Activated T-helper 9 cell treated with anti-CD3 and anti-CD28 coated beads, Interleukin-2, amount 50 U/mL, for 16 hours (primary cell): ENCODE data around the gene DYNLT5.
"Not testable (repeated sequence)": the region's sequence is repeated elsewhere in the genome, so short reads cannot be mapped to it uniquely, and the experiment has no call there.

Experiments used
- DNase-seq: peaks from one replicate; pipeline ENCODE4 v3.0.0-alpha.2; 2020; ENCODE audit warnings: low read depth

DYNLT5 gene, protein sequence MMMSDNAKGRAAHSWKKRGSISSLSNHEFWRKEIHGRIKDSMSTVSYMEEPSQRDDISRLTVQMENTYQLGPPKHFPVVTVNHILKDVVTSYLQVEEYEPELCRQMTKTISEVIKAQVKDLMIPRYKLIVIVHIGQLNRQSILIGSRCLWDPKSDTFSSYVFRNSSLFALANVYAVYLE

DNA sequence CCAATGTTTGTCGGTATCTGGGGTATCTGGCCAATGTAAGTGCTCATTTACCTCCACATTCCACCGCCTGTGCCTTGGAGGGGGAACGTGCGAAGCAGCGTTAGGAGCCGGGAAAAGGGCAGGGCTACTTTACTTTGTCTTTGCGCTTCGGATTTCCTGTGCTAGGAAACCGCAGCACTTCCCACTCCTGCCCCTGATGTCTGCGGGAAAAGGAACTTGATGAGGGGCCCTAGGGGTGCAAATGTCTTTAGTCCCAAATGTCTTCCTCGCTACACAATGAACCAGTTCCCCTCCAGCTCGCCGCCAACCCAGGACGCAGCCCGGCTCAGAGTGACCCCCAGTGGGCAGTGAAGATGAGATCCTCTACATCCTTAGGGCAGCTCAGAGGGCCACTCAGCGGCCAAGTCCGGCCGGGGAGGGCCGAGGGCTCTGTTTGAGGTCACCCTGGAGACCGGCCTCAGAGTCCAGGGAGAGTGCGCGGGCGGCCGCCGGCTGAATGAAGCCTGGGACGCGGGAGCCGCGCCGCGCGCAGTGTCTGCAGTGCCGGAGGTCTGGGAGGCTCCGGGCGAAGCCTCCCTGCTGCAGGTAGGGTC lies at the start of gene DYNLT5:
TSS of gene DYNLT5 (plus strand) at position 460 of the 593 bp plus-strand sequence. CDS start 2,200 bp downstream, outside the sequence.
- no peak for DNase-seq

DNA sequence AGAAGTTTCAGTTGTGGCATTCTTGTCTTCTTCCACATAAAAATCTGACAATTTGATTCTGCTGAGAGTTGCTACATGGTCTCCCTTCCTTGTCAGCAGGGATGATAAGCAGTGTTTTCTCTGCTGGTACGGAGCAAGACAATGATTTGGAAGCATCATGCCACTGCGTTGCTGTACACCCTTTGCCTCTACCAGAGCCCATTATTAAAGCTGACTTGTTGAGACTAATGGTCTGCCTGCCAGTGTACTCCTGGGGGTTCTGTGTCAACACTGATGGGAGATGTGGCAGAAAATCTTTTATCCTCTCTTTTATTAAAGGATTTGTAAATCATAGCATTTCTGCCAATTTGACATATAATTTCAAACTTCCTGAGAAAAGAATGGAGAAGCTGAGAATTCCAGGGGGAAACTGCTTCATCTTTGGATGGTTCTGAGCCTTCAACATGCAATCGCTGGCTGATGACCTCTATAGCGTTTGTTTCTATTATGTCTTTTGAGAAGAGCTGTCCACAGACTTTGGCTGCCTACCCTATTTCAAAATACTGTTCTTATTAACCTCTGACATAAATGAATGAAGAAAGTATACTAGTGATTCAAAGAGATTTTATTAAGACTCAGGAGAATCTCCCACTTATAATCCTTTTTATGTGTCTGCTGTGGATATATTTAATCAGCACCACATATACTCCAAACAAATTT lies 47.9 kb upstream of the DYNLT5 start:
- DNase-seq, result no peak

DNA sequence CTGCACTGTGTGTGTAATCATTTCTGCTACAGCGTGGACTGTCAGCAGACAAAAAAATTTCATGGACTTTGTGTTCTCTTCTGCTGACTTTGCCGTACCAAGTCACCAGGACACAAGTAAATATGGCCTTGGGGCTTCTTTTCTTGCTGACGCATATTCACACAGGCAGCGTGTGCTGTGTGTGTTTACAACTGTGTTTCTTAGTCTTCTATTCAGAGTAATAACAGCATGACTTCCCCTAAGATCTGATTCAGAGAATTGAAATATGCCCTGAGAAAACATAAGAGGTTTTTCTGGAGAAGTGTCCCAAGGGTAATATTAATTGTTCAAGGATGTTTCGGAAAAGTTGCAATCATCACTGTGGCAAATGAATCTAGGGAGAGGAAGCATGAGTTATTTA lies 47.1 kb upstream of the DYNLT5 start:
- no peak for DNase-seq

DNA sequence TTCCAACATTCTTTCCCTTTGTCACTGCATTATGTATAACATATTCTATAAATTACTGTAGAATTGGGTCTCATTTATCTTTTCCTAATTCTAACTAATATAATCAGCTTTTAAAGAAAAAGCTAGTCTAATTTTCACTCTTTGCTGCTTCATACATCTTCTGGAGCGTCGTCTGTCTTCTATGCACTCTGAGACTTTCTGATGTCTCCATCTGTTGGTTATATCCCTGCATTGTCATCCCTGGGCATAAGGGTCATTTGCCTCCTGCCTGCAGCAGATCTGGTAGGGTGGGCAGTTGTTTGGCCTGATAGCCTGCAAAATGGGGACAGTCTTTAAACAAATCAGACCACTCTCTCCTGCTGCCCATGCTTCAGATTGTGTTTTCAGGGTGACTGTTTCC lies 40.8 kb upstream of the DYNLT5 start:
- DNase-seq, result no peak

DNA sequence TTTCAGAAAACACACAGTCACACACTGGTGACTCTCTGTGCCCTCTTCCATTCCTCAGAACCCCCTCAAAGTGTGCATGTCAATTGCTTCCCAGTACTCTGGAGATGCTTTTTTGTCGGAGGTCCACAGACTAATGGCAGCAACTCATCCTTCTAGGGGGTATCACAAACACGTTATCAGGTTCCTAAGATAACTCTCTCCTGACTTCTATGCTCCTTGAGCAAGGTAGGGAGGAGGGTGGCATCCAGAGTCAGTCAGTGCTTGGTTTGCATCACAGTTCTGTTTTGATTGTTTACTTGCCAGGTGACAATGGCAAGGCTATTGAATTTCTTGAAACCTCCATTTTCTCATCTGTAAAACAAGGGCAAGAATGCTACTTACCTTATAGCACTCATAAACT lies 39.4 kb upstream of the DYNLT5 start:
- no peak for DNase-seq

DNA sequence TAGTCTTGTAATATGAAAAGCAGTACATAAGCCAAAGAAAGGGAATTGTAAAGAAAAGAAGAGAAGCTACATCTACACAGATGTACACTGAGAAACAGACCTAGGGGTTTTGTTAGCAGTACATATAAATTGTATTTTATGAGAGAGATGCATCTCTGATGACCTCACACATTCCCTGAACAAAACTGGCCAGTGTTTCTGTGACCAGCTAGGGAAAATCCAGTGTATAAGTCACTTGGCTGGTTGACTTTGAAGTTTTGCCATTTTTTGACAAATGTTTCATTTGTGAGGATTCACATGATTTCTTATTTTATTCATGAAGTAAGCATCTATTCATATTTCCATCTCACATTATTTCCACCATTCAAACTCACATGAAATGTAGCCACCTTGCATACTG lies 28.3 kb upstream of the DYNLT5 start:
- DNase-seq, result no peak

DNA sequence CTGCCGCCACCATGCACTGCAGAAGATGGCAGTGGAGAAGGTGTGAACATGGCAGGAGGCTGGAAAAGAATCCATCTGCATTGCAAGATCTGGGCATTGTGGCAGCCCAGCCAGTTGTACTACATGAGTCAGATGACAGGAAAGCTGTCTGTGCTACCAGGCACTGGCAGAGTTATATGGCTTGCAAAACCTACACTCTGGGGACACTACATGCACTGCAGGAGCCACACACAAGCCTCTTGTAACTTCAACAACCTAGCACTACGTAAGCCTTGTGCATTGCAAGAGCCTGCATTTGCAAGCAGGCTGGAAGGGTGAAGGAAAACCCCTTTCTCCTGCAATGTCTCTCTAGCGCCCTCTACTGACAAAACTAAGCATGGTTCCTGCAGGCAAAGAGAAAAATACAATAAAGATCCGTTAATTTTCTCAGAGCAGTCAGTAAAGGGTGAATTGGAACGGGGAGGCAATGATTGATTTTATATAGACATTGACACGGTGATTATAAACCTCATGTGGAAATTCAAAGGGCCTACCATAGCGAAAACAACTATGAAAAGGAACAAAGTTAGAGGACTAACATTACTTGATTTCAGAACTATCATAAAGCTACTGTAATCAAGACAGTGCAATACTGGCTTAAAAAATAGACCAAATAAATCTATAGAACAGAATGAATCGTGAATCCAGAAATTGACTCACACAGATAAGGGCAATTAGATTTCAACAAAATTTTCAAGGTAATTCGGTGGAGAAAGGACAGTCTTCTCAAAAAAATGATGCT lies 26.2 kb upstream of the DYNLT5 start:
- no peak for DNase-seq

DNA sequence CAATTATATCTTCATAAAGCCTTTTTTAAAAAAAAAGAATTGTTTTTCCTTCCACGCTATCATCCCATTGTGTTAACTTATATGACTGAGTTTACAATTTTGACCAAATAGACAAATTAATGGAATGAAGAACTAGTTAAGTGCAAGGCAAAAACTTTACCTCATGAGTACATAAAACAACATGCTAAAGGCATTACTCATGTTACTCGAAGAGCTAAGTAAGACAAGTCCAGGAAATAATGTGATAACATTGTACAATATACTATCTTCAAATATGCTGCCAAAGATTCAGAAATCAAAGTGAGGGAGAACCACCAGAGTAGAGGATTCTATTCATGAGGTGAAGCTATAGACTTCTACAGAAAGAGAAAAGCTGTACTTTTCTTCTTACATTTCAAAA lies 24.2 kb upstream of the DYNLT5 start:
- DNase-seq, result no peak

DNA sequence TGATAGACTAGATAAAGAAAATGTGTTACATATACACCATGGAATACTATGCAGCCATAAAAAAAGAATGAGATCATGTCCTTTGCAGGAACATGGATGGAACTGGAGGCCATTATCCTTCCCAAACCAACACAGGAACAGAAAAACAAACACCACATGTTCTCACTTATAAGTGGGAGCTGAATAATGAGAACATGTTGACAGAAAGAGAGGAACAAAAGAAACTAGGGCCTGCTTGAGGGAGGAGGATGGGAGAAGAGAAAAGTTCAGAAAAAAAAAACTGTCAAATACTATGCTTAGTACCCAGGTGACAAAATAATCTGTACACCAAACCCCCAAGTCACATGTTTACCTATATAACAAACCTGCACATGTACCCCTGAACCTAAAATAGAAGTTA lies 23.5 kb upstream of the DYNLT5 start:
- not testable (repeated sequence) for DNase-seq

DNA sequence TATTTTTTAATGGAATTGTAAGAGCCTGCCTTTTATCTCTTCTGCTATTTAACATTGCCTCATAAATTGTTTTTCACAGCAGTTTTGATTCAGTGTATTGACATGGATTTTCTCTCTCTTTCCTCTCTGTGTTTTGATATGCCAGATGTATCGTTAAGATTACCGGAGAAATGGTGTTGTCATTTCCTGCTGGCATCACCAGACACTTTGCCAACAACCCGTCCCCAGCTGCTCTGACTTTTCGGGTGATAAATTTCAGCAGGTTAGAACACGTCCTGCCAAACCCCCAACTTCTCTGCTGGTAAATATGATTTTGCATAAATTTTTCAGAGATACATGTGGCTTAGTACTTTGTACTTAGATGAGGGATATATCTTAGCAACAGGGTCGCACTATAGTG lies 23.1 kb upstream of the DYNLT5 start:
- no peak for DNase-seq

DNA sequence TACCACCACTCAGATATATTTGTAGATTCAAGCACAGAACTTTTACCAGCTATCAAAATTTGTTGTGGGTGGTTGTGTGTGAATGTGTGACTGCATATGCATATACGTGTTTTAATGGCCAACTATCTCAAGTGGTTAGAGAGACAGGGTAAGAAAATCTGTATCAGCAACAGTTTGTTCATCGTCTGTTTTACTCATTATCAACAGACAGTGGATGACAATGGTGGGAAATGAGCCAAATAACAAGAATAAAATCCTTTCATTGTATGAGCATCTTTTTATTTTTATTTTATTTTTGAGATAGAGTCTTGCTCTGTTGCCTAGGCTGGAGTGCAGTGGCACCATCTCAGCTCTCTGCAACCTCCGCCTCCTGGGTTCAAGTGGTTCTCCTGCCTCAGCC lies 22.7 kb upstream of the DYNLT5 start:
- no peak for DNase-seq

DNA sequence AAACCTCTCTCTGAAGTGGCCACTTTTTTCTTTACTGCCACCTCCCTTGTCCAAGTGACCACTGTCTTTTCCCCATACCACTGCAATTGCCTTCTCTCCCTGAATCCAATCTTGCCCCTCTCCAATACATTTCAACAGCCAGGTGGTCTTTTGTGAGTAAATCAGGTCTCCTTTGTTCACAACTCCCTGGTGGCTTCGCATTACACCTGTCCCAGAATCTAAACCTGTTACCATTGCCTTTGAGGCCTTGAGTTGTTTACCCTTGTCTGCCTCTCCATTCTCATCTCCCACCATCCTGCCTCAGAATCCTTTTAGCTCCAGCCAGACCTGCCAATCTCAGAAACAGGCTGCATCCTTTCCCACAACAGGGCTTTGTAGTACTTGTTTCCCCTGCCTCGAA lies 21.8 kb upstream of the DYNLT5 start:
- DNase-seq, result no peak

DNA sequence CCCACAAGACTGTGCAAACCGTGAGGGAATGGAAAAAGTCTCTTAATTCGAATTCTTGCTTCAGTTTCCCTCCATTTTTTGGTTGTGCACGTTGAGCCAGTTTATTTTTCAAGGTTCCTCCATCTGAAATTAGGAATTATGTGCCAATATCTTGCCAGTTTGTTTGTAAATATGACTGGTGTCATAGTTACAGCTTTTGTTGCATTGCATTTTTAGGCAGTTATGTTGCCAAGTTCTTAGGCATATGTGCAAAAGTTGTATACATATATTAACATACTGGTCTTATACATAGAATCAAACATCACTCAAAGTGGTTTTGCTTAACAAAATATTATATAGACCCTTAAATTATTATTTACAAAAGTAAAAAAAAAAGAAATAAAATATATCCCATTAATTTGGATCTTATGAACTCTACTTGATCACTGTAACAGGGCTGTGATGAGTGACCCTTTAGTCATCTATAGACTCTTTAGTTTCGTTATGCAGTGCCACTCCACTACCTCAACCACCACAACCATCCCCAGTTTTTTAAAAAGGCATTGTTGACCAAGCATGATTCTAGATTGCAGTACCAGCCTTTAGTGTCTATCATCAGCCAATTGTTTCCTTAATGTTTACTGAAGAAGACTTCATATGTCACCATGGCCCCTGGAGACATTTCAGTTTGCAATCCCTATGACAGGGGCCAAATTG lies 20.9 kb upstream of the DYNLT5 start:
- DNase-seq, result no peak

DNA sequence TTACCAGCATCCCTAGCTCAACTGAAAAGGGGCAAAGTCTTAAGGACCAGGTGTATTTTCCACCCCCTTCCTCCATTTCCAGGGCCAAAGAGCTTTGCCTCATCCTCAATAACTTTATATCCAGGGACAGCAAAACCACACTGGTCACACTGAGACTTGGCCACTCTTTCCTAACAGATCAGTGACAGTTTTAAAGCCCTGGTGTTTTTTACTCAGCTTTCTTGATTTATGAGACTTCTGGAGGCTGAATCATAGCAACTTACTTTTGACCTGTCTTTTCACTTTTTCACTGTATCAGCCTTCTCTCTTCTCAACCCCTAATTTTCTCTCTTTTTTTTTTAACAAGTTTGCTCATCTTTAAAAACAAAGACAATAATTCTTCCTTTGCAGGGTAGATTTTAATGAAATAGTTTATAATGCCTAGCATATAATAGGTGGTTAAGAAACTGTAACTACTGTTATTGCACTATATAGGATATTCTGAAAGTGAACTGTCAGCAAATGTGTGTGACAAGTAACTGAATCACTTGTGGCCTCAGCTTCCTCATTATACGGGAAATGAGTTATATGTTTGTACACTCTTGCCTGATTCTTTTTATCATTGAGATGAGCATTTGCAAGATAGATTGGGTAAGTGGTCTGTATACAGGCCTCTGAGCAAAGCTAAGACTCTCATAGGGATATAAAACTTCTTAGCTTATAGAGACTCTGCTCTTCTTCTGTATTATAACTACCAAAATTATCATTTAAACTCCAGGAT lies 19.7 kb upstream of the DYNLT5 start:
- no peak for DNase-seq

DNA sequence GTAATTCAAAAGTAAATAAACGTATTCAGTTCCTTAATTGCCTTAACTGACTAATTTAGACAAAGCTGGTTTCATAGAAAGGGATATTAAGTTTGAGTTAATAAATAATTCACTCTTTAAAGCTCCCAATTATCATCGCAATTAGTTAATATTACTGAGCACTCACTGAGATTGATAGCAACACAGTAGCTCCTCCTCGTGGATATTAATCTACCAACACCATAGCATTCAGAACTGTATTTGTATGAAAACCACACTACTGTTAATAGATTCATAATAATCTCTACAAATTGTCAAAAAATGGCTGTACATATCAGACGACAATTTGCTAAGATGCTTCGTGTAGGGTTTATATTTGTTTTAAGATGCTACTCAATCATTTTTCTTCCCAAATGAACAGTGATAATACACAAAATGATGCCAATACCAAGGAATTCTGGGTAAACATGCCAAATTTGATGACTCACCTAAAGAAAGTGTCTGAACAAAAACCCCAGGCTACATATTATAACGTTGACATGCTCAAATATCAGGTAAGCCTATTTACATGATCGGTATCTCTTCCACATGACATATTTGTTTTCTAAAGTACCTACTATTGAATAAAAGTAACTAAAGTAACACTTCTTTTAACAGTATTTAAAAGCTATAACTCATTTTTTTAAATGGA lies 18.8 kb upstream of the DYNLT5 start:
- no peak for DNase-seq

DNA sequence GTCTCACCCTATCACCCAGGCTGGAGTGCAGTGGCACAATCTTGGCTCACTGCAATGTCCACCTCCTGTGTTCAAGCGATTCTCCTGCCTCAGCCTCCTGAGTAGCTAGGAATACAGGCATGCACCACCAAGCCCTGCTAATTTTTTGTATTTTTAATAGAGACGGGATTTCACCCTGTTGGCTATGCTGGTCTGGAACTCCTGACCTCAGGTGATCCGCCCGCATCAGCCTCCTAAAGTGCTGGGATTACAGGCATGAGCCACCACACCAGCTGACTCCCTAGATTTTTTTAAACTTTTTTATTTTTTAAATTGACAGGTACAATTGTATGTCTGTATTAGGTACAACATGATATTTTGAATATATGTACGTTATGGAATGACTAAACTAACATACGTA lies 17.7 kb upstream of the DYNLT5 start:
- not testable (repeated sequence) for DNase-seq

DNA sequence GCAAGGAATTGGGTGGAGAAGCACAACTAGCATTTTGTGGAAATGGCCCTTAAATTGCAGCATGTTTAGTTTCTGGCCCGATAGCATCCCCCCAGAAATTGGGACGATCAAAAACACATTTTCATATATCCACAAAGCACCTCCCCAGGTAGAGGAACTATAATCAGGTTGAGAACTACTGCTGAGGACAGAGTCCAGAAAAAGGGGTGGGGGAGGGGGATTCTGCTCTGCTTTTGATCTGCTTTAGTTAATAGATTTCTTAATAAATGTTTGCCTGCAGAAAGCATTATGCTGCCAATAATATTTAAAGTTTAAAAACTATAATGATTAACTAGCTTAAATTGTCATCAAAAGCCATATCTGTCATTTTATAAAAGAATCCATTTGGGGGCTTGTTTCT lies 14.4 kb upstream of the DYNLT5 start:
- no peak for DNase-seq

DNA sequence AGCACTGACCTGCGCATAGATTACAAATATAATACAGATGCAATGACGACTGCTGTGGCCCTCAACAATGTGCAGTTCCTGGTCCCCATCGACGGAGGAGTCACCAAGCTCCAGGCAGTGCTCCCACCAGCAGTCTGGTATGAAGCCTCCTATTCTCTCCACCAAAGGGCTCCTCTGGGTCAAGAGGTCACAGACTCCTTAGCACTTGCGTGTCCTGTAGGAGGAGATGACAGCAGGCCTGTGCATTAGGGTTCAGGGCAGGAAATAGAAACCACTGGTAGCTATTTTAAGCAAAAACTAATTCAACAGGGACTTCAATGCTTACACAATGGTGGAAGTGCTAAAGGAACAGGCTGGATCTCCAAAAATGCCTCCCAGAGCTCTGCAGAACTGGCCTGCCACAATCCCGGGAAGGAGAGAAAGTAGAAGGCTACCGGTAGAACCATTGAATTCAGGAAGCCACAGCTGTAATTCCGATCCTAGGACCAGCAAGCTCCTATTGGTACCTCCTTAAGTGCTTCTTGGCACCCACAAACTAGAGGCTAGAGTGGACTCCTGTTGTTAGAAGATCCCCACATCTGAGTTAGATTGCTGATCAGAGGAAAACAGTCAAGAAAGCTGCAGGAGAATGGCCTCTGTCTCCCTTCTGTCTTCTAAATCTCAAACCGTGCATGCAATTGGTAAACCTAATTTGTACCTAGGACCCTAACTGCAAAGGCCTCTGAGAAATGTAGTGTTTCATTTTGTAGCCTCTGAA lies 12.7 kb upstream of the DYNLT5 start:
- DNase-seq, result no peak

DNA sequence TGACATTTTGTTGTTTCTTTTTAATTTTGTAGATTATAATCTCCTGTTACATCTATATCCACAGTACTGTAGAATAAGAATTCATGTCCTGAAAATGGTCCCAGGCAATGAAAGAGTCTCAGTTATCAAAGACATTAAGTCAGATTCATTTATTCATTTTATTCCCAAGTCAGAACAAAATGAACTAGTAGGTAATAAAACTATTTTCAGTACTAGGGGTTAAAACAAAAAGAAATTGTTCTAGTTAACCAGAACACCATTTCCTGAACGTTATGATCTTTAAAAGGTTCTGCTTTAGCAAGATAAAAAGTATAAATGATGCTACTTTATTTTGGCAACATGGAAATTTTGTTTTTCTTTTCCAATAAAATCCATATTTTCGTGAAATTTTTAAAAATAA lies 6.8 kb upstream of the DYNLT5 start:
- DNase-seq, result no peak

DNA sequence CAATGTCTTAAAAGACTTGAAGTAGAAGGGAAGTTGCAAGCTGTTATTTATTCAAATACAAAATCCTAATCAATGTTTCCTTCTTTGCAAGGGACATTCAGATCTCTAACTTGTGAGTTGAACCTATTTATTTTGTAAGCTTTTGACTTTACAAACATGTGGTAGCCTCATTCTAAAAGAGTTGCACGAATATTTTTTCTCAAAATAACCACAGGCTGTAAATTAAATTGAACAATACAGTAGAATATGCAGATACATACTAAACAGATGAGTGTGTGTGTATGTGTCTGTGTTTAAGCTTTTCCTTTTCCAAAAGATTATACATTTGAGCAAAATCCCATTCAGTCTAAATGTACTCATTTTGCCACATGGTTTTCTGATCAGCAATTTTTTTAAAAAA lies 4.8 kb upstream of the DYNLT5 start:
- DNase-seq, result no peak
